ENCODE results near the gene MIGA1. TPM values are rescaled to one million over a fixed set of nuclear protein-coding genes. Genes with fewer than 3 reads are reported as not detected.

The MIGA1 gene
- total RNA-seq, 1 experiment from 2014 or later: 13.2 TPM

DNA sequence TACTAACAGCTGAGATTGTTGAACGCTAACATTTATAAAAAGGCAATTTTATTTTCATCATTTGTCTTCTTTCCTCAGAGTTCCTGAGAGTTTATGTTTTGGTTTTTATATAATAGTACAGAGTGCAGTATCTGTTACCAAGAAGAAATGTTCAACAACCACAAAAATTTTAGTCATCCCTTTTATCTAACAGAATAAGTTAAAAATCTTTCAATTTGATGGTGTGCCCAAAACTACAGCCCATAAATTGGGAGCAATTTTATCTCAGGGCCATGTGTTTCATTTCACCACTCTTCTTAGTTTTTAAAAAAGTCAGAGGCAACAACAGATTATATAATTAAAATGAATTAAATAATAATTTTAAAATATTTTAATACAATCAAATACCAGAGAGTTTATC, 146.1 kb downstream of the MIGA1 start:
- Mint-ChIP-seq H3K27me3 (ENCODE audit: insufficient read depth, unreplicated experiment) (no peaks in the 10 kb centered on the region), H3K27ac (ENCODE audit: low read depth, unreplicated experiment) (no peak overlapping the region), H3K4me3 (ENCODE audit: unreplicated experiment) (no peak overlapping the region), H3K9me3 (ENCODE audit: unreplicated experiment) (no peaks in the 10 kb centered on the region), H3K36me3 (ENCODE audit: insufficient read depth, unreplicated experiment) (peaks cover 3% of the 10 kb centered on the region), H3K4me1 (ENCODE audit: insufficient read depth, unreplicated experiment) (no peaks in the 10 kb centered on the region)
- POLR2A ChIA-PET: interaction anchor here (0.8 to 1.9 kb wide), 4 partner anchors 10 to 320 kb away, joined by 3 to 6 read pairs (median 4); no protein-coding TSS in a partner anchor
- no TSS peak for BruUV-seq (replicated peaks)
- CTCF ChIA-PET: no interaction called here
- TF ChIP-seq, protein P1, sequence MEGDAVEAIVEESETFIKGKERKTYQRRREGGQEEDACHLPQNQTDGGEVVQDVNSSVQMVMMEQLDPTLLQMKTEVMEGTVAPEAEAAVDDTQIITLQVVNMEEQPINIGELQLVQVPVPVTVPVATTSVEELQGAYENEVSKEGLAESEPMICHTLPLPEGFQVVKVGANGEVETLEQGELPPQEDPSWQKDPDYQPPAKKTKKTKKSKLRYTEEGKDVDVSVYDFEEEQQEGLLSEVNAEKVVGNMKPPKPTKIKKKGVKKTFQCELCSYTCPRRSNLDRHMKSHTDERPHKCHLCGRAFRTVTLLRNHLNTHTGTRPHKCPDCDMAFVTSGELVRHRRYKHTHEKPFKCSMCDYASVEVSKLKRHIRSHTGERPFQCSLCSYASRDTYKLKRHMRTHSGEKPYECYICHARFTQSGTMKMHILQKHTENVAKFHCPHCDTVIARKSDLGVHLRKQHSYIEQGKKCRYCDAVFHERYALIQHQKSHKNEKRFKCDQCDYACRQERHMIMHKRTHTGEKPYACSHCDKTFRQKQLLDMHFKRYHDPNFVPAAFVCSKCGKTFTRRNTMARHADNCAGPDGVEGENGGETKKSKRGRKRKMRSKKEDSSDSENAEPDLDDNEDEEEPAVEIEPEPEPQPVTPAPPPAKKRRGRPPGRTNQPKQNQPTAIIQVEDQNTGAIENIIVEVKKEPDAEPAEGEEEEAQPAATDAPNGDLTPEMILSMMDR (IDR thresholded peaks at IDR 0.05; ENCODE audit: unreplicated experiment): no peak
- intact Hi-C loops (cut with micrococcal nuclease): no loop called here
- no peak for DNase-seq (ENCODE audit: unreplicated experiment)

DNA sequence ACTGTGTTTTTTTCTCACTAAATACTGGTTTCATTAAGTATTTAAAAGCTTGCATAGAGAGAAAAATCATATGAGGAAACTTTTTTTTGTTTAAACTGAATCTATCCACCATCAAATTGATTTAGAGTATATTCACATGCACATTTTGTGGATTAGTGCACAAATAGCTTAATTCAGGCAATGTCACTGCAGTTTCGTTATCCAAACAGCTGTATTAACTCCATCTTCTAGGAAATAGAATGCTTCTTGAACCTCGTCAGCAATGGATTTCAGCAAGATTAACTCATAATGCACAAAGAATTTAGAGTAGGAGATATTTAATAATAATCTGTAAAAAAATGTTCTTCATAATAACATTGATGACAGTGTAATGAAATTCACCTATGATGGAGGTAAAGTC, 146.5 kb downstream of the MIGA1 start:
- BruUV-seq (replicated peaks): no TSS peak
- no peak for DNase-seq (ENCODE audit: unreplicated experiment)
- Mint-ChIP-seq H3K27me3 (ENCODE audit: insufficient read depth, unreplicated experiment) (no peaks in the 10 kb centered on the region), H3K36me3 (ENCODE audit: insufficient read depth, unreplicated experiment) (peaks cover 7% of the 10 kb centered on the region), H3K27ac (ENCODE audit: low read depth, unreplicated experiment) (no peak overlapping the region), H3K9me3 (ENCODE audit: unreplicated experiment) (no peaks in the 10 kb centered on the region), H3K4me3 (ENCODE audit: unreplicated experiment) (no peak overlapping the region), H3K4me1 (ENCODE audit: insufficient read depth, unreplicated experiment) (no peaks in the 10 kb centered on the region)
- intact Hi-C loops (cut with micrococcal nuclease): no loop called here
- CTCF ChIA-PET: no interaction called here
- POLR2A ChIA-PET: interaction anchor here (0.8 to 1.6 kb wide), 3 partner anchors 23 to 320 kb away, joined by 3 to 5 read pairs (median 3); no protein-coding TSS in a partner anchor
- TF ChIP-seq, protein P1 (IDR thresholded peaks at IDR 0.05; ENCODE audit: unreplicated experiment): no peak

DNA sequence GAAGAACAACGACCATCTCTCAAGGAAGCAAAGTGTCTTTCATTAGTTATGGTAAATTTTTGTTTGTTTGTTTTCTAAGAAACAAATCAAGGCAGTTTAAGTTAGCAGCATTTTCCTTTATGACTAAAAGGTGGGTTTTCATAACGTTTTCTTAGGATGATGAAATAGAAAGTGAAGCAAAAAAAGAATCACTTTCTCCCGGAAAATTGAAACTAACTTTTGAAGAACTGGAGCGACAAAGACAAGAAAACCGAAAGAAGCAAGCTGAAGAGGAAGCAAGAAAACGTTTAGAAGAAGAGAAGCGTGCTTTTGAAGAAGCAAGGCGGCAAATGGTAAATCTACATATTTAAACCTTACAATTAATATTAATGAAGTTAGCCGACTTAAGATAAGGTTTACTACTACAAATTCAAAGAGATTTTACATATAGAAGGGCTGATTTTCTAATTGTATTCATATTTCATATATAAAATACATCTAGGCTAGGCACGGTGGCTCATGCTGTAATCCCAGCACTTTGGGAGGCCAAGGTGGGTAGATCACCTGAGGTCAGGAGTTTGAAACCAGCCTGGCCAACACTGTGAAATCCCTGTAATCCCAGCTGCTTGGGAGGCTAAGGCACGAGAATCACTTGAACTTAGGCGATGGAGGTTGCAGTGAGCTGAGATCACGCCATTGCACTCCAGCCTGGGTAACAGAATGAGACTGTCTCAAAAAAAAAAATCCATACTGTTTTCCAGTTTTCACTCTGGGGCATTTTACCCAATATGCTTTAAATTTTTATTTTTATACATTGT, 147.3 kb downstream of the MIGA1 start:
- Mint-ChIP-seq H3K9me3 (ENCODE audit: unreplicated experiment) (no peaks in the 10 kb centered on the region), H3K27ac (ENCODE audit: low read depth, unreplicated experiment) (no peak overlapping the region), H3K4me3 (ENCODE audit: unreplicated experiment) (no peak overlapping the region), H3K27me3 (ENCODE audit: insufficient read depth, unreplicated experiment) (no peaks in the 10 kb centered on the region), H3K36me3 (ENCODE audit: insufficient read depth, unreplicated experiment) (peaks cover 10% of the 10 kb centered on the region), H3K4me1 (ENCODE audit: insufficient read depth, unreplicated experiment) (no peaks in the 10 kb centered on the region)
- TF ChIP-seq, protein P1 (IDR thresholded peaks at IDR 0.05; ENCODE audit: unreplicated experiment): no peak
- intact Hi-C loops (cut with micrococcal nuclease): no loop called here
- DNase-seq (ENCODE audit: unreplicated experiment): no peak
- BruUV-seq (replicated peaks): no TSS peak
- ChIA-PET POLR2A (interaction anchor here (1.6 kb wide), 1 partner anchor 24 kb away, joined by 5 read pairs; no protein-coding TSS in a partner anchor), CTCF (no interaction called here)

DNA sequence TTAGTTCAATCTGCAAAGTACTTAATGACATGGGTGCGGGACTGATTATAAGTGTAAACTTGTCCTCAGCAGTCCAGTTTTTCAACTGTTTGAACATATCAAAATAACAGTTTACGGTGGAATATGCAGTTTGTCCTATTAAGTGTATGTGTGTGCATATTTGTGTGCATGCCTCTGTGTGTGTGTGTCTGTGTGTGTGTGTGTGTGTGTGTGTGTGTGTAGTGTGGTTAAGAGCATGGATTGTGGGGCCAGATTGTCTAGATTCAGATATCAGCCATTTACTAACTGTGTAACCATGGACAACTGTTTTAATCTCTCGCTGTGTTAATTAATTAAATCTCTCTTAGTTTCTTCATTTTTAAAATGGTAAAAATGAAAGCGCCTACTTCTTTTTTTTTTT, 148.0 kb downstream of the MIGA1 start:
- no peaks in the 10 kb centered on the region for H3K9me3 Mint-ChIP-seq (ENCODE audit: unreplicated experiment)
- H3K4me3 Mint-ChIP-seq (ENCODE audit: unreplicated experiment): no peak overlapping the region
- CTCF ChIA-PET: no interaction called here
- H3K4me1 Mint-ChIP-seq (ENCODE audit: insufficient read depth, unreplicated experiment): no peaks in the 10 kb centered on the region
- no TSS peak for BruUV-seq (replicated peaks)
- POLR2A ChIA-PET: no interaction called here
- H3K27me3 Mint-ChIP-seq (ENCODE audit: insufficient read depth, unreplicated experiment): no peaks in the 10 kb centered on the region
- no peak overlapping the region for H3K27ac Mint-ChIP-seq (ENCODE audit: low read depth, unreplicated experiment)
- DNase-seq (ENCODE audit: unreplicated experiment): no peak
- intact Hi-C loops (cut with micrococcal nuclease): no loop called here
- peaks cover 10% of the 10 kb centered on the region for H3K36me3 Mint-ChIP-seq (ENCODE audit: insufficient read depth, unreplicated experiment)
- TF ChIP-seq, protein P1 (IDR thresholded peaks at IDR 0.05; ENCODE audit: unreplicated experiment): no peak

Other genes starting within 250 kb of the MIGA1 start
- 68.1 and 83.9 TPM in 2 replicates for gene ZZZ3, start 97.0 kb upstream of the MIGA1 start, total RNA-seq (2022)
- 39.7 and 45.1 TPM in 2 replicates for gene USP33, start 19.8 kb upstream of the MIGA1 start, total RNA-seq (2022)
- 1.6 and 1.8 TPM in 2 replicates for gene NEXN, start 109.0 kb downstream of the MIGA1 start, total RNA-seq (2022)
- 156 and 169 TPM in 2 replicates for gene FUBP1, start 199.4 kb downstream of the MIGA1 start, total RNA-seq (2022)
- gene DNAJB4, start 225.3 kb downstream of the MIGA1 start, total RNA-seq (2022): 28.5 and 33.5 TPM in 2 replicates

Measured in MCF 10A (cell line).